ENCODE results near the gene ARHGEF37. TPM values are rescaled to one million over a fixed set of nuclear protein-coding genes. Genes with fewer than 3 reads are reported as not detected.

The ARHGEF37 gene
- total RNA-seq, 1 donor from 2014 or later = 3.3 TPM

GRCh38 chr5:149608936-149609545, 27.7 kb downstream of the ARHGEF37 start:
- Mint-ChIP-seq H3K27me3 (no peaks in the 10 kb centered on the region), H3K4me1 (ENCODE audit: low read depth) (peaks cover 1% of the 10 kb centered on the region)

GRCh38 chr5:149609640-149610219, 28.4 kb downstream of the ARHGEF37 start:
- no peaks in the 10 kb centered on the region for H3K27me3 Mint-ChIP-seq
- no peak for DNase-seq (ENCODE audit: low spot score, unreplicated experiment)
- no peaks in the 10 kb centered on the region for H3K9me3 Mint-ChIP-seq (ENCODE audit: low read depth)
- no peaks in the 10 kb centered on the region for H3K4me1 Mint-ChIP-seq (ENCODE audit: low read depth)
- H3K4me3 Mint-ChIP-seq (ENCODE audit: low read depth) = no peak overlapping the region
- no peak for TF ChIP-seq CTCF (IDR thresholded peaks at IDR 0.05; ENCODE audit: unreplicated experiment)
- no peak overlapping the region for H3K27ac Mint-ChIP-seq
- peaks cover 1% of the 10 kb centered on the region for H3K36me3 Mint-ChIP-seq (ENCODE audit: insufficient read depth)

More at GRCh38 chr5:149608936-149609545, 27.7 kb downstream of the ARHGEF37 start:
- DNase-seq (ENCODE audit: low spot score, unreplicated experiment) = no peak
- Mint-ChIP-seq H3K36me3 (ENCODE audit: insufficient read depth) (peaks cover 1% of the 10 kb centered on the region), H3K27ac (no peak overlapping the region), H3K9me3 (ENCODE audit: low read depth) (no peaks in the 10 kb centered on the region), H3K4me3 (ENCODE audit: low read depth) (no peak overlapping the region)
- no peak for TF ChIP-seq CTCF (IDR thresholded peaks at IDR 0.05; ENCODE audit: unreplicated experiment)

- no peak for TF ChIP-seq CTCF (IDR thresholded peaks at IDR 0.05; ENCODE audit: unreplicated experiment)
- Mint-ChIP-seq H3K4me3 (ENCODE audit: low read depth) (no peak overlapping the region), H3K9me3 (ENCODE audit: low read depth) (no peaks in the 10 kb centered on the region), H3K27me3 (no peaks in the 10 kb centered on the region), H3K36me3 (ENCODE audit: insufficient read depth) (peaks cover 1% of the 10 kb centered on the region), H3K27ac (no peak overlapping the region), H3K4me1 (ENCODE audit: low read depth) (no peaks in the 10 kb centered on the region)
- no peak for DNase-seq (ENCODE audit: low spot score, unreplicated experiment)
Observed at GRCh38 chr5:149610589-149611255, 29.4 kb downstream of the ARHGEF37 start.

- Mint-ChIP-seq H3K4me3 (ENCODE audit: low read depth) (no peak overlapping the region), H3K36me3 (ENCODE audit: insufficient read depth) (peaks cover 1% of the 10 kb centered on the region), H3K9me3 (ENCODE audit: low read depth) (no peaks in the 10 kb centered on the region), H3K4me1 (ENCODE audit: low read depth) (no peaks in the 10 kb centered on the region), H3K27ac (no peak overlapping the region), H3K27me3 (no peaks in the 10 kb centered on the region)
- no peak for DNase-seq (ENCODE audit: low spot score, unreplicated experiment)
- TF ChIP-seq CTCF (IDR thresholded peaks at IDR 0.05; ENCODE audit: unreplicated experiment) = no peak
Observed at GRCh38 chr5:149611326-149611725, 30.0 kb downstream of the ARHGEF37 start.

- Mint-ChIP-seq H3K9me3 (ENCODE audit: low read depth) (no peaks in the 10 kb centered on the region), H3K4me3 (ENCODE audit: low read depth) (no peak overlapping the region), H3K27ac (no peak overlapping the region), H3K4me1 (ENCODE audit: low read depth) (peaks cover 2% of the 10 kb centered on the region), H3K27me3 (no peaks in the 10 kb centered on the region), H3K36me3 (ENCODE audit: insufficient read depth) (no peaks in the 10 kb centered on the region)
- TF ChIP-seq CTCF (IDR thresholded peaks at IDR 0.05; ENCODE audit: unreplicated experiment) = no peak
- no peak for DNase-seq (ENCODE audit: low spot score, unreplicated experiment)
Observed at GRCh38 chr5:149614034-149614907, 33.0 kb downstream of the ARHGEF37 start.
